Inflammatory macrophage treated with lipopolysaccharide for 4 hours (primary cell): ENCODE results near the gene CD99.
A peak's percentile ranks its signal among the peaks of the same experiment; 100 is the strongest.
"Not testable (repeated sequence)": the region's sequence is repeated elsewhere in the genome, so short reads cannot be mapped to it uniquely, and the experiment has no call there.

Experiments used
- DNase-seq: peaks from one replicate; pipeline ENCODE4 v3.0.0-alpha.2; 2020

CD99 gene

GRCh38 chrX:2700405-2701320 lies 9.6 kb downstream of the CD99 start:
- no peak for DNase-seq

DNA sequence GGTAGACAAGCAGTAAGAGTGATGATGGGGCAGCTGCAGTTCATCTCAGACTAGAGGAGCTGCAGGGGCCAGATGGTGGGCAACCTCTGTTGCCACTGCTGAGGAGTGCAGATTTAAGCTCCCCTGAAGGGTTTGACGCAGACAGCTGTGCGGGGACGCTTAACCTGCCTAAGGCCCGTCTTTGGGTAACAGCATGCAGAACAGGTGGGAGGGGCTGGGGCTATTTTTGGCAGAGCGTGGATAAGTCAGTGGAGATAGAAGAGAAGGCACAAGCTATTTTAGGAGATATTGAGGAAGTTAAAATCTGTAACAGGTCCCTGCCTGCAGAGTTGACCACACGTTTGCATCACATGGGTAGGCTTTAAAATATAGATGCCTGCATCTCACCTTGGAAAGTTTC lies 10.5 kb downstream of the CD99 start:
- no peak for DNase-seq

DNA sequence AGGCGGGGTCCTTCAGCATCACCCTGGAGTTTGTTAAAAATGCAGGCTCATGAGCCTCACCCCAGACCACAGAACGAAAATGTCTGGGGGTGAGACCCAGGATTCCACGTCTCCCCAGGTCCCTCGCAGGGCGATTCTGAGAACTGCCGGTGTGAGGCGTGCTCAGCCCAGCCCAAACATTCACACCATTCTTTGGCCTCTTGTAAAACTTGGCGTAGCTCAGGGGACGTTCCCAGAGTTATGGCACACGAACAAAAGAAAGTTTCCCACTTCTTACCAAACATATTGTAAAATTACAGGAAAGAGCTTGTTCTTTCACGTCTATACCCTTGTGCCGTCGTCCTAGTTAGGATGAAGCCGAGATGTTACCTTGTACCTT lies 12.9 kb downstream of the CD99 start:
- no peak for DNase-seq

- no peak for DNase-seq
These were observed 14.1 kb downstream of the CD99 start for GRCh38 chrX:2705046-2705832.

- DNase-seq, result peak; percentile 91
These were observed 16.3 kb downstream of the CD99 start for GRCh38 chrX:2707334-2707760.

- DNase-seq, result no peak
These were observed 16.9 kb downstream of the CD99 start for GRCh38 chrX:2708021-2708420.

GRCh38 chrX:2708592-2709188 lies 17.6 kb downstream of the CD99 start:
- DNase-seq, result peak; percentile 62

- DNase-seq, result no peak
These were observed 18.5 kb downstream of the CD99 start for GRCh38 chrX:2709556-2709955.

DNA sequence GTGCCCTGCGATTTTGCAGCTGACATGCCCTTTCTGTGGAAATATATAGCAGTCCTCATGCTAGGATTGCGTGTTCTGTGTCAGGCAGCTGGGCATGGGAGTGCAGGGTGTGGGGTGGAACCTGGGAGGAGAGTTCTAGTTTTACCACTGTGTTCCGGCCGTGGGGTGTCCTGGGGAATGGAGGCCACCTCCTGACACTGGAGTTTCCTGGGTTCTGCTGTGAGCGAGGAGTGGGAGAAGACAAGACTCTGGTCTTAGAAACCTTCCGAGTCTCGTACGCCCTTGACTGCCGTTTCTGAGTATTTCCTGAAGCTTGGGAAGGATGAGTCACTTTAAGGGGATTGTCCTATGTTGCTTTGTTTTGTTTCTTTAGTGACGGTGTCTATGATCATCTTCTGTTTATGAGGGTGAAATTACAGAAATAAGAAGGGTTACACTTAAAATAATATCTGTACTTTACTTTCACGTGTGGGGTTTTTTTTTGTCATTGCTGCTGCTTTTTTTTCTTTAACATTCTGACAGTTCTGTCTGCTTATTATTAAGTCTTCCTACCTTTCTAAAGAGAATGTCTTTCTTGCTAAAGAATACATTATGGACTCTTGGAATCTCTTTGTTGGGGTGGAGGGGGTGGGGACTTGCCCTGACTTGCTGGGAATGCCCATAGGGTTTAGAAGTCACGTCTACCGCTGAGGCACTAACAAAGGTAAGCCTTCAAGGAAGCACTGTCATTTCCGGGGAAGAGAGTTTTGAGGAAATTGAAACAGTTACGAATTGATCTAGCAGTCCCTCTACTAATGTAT lies 19.1 kb downstream of the CD99 start:
- DNase-seq, result peak; percentile 90

GRCh38 chrX:2711441-2711840 lies 20.3 kb downstream of the CD99 start:
- no peak for DNase-seq

DNA sequence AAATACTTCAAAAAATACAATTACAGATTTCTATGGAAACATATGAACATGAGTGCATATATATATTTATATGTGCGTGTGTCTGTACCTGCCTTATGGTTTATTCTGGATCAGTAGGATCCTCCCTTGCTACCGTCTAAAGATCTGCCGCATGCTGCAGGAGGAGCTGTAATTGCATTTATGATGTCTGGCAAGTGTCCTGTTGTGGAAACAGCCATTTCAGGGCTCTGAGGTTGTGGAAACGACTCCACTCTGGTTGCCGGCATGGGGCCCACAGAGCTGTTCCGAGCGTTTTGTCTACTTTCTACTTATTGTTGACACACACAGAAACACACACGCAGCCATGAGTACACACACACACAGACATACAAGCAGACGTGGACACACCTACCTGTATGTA lies 21.3 kb downstream of the CD99 start:
- DNase-seq, result no peak

- no peak for DNase-seq
These were observed 22.1 kb downstream of the CD99 start for GRCh38 chrX:2712890-2713840.

GRCh38 chrX:2714551-2714950 lies 23.5 kb downstream of the CD99 start:
- no peak for DNase-seq

GRCh38 chrX:2715066-2715600 lies 24.0 kb downstream of the CD99 start:
- no peak for DNase-seq

- no peak for DNase-seq
These were observed 26.2 kb downstream of the CD99 start for GRCh38 chrX:2717312-2717711.

- DNase-seq, result no peak
These were observed 27.7 kb downstream of the CD99 start for GRCh38 chrX:2718821-2719220.

- DNase-seq, result no peak
These were observed 28.8 kb downstream of the CD99 start for GRCh38 chrX:2719774-2720447.

GRCh38 chrX:2723286-2723879 lies 32.3 kb downstream of the CD99 start:
- no peak for DNase-seq

DNA sequence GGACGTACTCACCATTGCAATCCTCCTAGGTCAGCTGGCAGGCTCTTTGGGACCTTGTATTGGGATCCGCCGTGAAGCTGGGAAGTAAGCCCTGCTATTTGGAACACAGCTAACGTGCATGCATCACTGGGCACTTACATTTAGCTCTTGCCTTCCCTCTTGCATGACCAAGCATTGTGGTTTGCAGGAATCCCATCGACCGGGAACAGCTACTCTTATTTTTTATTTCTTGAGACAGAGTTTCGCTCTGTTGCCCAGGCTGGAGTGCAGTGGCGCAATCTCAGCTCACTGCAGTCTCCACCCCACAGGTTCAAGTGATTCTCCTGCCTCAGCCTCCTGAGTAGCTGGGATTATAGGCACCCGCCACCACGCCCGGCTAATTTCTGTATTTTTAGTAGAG lies 36.2 kb downstream of the CD99 start:
- not testable (repeated sequence) for DNase-seq

DNA sequence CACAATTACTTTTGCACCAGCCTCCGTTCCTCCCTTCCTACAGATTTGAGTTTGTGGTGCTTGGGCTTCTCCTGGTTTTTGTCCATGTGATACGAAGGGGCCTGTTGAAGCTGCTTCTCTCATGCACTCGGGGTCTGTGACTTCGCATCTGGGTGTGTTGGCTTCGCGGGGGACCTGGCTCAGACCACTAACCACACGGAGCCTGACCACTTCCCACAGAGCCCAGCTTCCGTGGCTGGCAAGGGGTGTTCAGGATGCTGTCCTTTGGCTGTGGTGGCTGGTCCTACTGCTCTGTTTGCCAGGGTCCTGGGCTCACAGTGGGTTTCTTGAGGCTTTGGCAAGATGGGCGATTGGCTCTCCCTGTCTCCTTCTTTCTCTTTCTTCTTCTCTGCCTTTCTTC lies 41.0 kb downstream of the CD99 start:
- DNase-seq, result no peak
